SK-N-SH treated with all-trans-retinoic acid at 6 μM for 48 hours (cell line): ENCODE measurements around the gene KIF17.

Source experiments
- OSR1 ChIP-seq: fragments of 250-450 bp; sonication (Bioruptor Pico); IDR thresholded peaks from 2 replicates; pipeline ENCODE4 v1.8.0; 2022; ENCODE audit warnings: moderate library complexity, mild to moderate bottlenecking, inconsistent platforms
- RARB ChIP-seq: fragments of 250-450 bp; sonication (Bioruptor Pico); IDR thresholded peaks from 2 replicates; pipeline ENCODE4 v1.8.0; 2021; ENCODE audit warnings: mild to moderate bottlenecking, moderate library complexity
- ZFP3 ChIP-seq: fragments of 250-450 bp; sonication (Bioruptor Pico); IDR thresholded peaks from 2 replicates; pipeline ENCODE4 v1.5.0; 2020; ENCODE audit warnings: mild to moderate bottlenecking, moderate library complexity
- ZNF70 ChIP-seq: fragments of 450-650 bp; formaldehyde crosslinking; IDR thresholded peaks from 2 replicates; pipeline ENCODE4 v1.5.0; 2020; ENCODE audit warnings: mild to moderate bottlenecking, moderate library complexity

DNA sequence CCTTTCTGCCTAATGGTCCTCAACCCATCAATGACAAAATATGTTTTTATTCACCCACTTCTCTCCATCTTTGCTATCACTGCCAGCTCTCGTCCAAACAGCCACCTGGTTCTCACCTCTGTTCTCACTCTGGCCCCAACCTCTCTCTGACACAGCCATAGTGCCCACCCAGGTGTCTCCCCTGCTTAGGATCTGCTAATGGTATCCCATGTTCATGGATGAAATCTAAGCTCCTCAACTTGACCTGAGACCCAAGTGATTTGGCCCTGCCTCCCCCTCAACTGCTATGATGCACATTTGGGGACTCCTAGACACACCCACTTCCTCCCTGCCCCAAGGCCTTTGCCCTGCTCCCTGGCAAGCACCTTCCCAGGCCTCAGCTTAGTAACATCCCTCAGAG, 25.9 kb downstream of the KIF17 start:
- no peak for TF ChIP-seq RARB (CRISPR knock-in tag)
- no peak for TF ChIP-seq OSR1
- no peak for TF ChIP-seq ZNF70 (CRISPR knock-in tag)
- TF ChIP-seq ZFP3 (CRISPR knock-in tag): no peak
